Natural killer cell (primary cell): ENCODE data around the gene LANCL1. TPM values are rescaled to one million over a fixed set of nuclear protein-coding genes. Genes with fewer than 3 reads are reported as not detected.

Experiments used
- ATAC-seq, 3 donors: fragments of 150-1000 bp in 2 of 3; fragments of 200-7000 bp in 1 of 3; cut with Tn5 transposase; 1 replicate in 1 of 3; 2 replicates in 2 of 3; pipeline ENCODE4 v1.10.0; 2021; ENCODE audit warnings: mild to moderate bottlenecking in 2 of 3, moderate library complexity in 2 of 3
- DNase-seq, 2 donors: peaks; one replicate each; pipeline versions ENCODE4 v3.0.0 to v3.0.0-alpha.2; 2013 to 2021; ENCODE audit warnings: mixed read lengths in 1 of 2
- H3K27ac ChIP-seq: one replicate; pipeline ENCODE4 v1.5.1; 2013; ENCODE audit warnings: mild to moderate bottlenecking, low read length
- H3K27me3 ChIP-seq: one replicate; pipeline ENCODE4 v1.6.1; 2013; ENCODE audit warnings: low read length; ENCODE audit not compliant: control insufficient read depth, insufficient read depth
- H3K36me3 ChIP-seq: one replicate; pipeline ENCODE4 v1.6.1; 2013; ENCODE audit warnings: low read length; ENCODE audit not compliant: control insufficient read depth, insufficient read depth
- H3K4me1 ChIP-seq: one replicate; pipeline ENCODE4 v1.6.1; 2013; ENCODE audit warnings: low read length; ENCODE audit not compliant: control insufficient read depth, insufficient read depth
- H3K4me3 ChIP-seq: one replicate; pipeline ENCODE4 v1.5.1; 2013; ENCODE audit warnings: low read length
- H3K9me3 ChIP-seq: one replicate; pipeline ENCODE4 v1.6.1; 2013; ENCODE audit warnings: low read length; ENCODE audit not compliant: control insufficient read depth, insufficient read depth
- H3K27ac Mint-ChIP-seq, 2 donors: one replicate each; pipeline ENCODE4 v1.8.0; 2022; ENCODE audit warnings: mild to moderate bottlenecking in 2 of 2, mixed read lengths in 2 of 2, moderate library complexity in 1 of 2
- H3K27me3 Mint-ChIP-seq, 2 donors: one replicate each; pipeline ENCODE4 v1.8.0; 2022; ENCODE audit warnings: low read depth in 2 of 2, mixed read lengths in 2 of 2
- H3K36me3 Mint-ChIP-seq: one replicate; pipeline ENCODE4 v1.8.0; 2022; ENCODE audit warnings: mixed read lengths
- H3K4me1 Mint-ChIP-seq, 2 donors: one replicate each; pipeline ENCODE4 v1.8.0; 2022; ENCODE audit warnings: mixed read lengths in 2 of 2
- H3K4me3 Mint-ChIP-seq: one replicate; pipeline ENCODE4 v1.8.0; 2022; ENCODE audit warnings: mild to moderate bottlenecking, moderate library complexity, mixed read lengths
- H3K9me3 Mint-ChIP-seq, 2 donors: one replicate each; pipeline ENCODE4 v1.8.0; 2022; ENCODE audit warnings: mixed read lengths in 2 of 2
- CTCF ChIP-seq: fragments of 200-600 bp; IDR thresholded peaks from one replicate; pipeline ENCODE4 v1.8.0; 2022; ENCODE audit warnings: antibody characterized with exemption
- WGBS: methylation state at CpG from one replicate; pipeline ENCODE4 v1.1.7; 2013; ENCODE audit warnings: missing lambda C conversion rate; ENCODE audit not compliant: insufficient coverage; 5-methylcytosine and 5-hydroxymethylcytosine counted together
- intact Hi-C: fragments of 100-400 bp; cut with micrococcal nuclease; formaldehyde crosslinking; loops from one replicate; pipeline ENCODE4 v1.14.2; 2022
- total RNA-seq, 4 donors: library from RNA; stranded (reverse); fragments of 120-200 nt in 1 of 4; gene quantifications; one replicate each; pipeline versions ENCODE4 v1.2.3 to v1.2.4, GENCODE V29; 2013 to 2022

LANCL1 gene
- total RNA-seq, 3 donors from 2014 or later (not counting 1 experiment from before 2014, with no cell fraction given) = 21.0 to 27.0 (median 24.4) TPM

- H3K36me3 Mint-ChIP-seq = no peaks in the 10 kb centered on the region
- TF ChIP-seq CTCF = no peak
- ATAC-seq (no peak), DNase-seq (no peak)
- H3K27ac Mint-ChIP-seq = no peak overlapping the region
- H3K27me3 Mint-ChIP-seq = peaks cover 4 to 12% of the 10 kb centered on the region in 2 donors
- no peak overlapping the region for H3K4me3 Mint-ChIP-seq
- 38% methylated on average over 2 of the region's 2 CpGs for WGBS
- peaks cover 4% of the 10 kb centered on the region for H3K9me3 ChIP-seq
- H3K4me3 ChIP-seq = no peak overlapping the region
- H3K27me3 ChIP-seq = no peaks in the 10 kb centered on the region
- peaks cover 11% of the 10 kb centered on the region for H3K4me1 ChIP-seq
- intact Hi-C loops = no loop called here
- no peak overlapping the region for H3K27ac ChIP-seq
- peaks cover 26 to 27% of the 10 kb centered on the region in 2 donors for H3K4me1 Mint-ChIP-seq
- no peaks in the 10 kb centered on the region for H3K36me3 ChIP-seq
- peaks cover 2 to 10% of the 10 kb centered on the region in 2 donors for H3K9me3 Mint-ChIP-seq
Observed at GRCh38 chr2:210481601-210482175, 5.1 kb upstream of the LANCL1 start.

GRCh38 chr2:210480764-210481163 lies 4.2 kb upstream of the LANCL1 start:
- DNase-seq (no peak), ATAC-seq (no peak)
- H3K4me1 ChIP-seq = peaks cover 15% of the 10 kb centered on the region
- Mint-ChIP-seq H3K4me3 (no peak overlapping the region), H3K36me3 (no peaks in the 10 kb centered on the region), H3K27me3 (peaks cover 3 to 8% of the 10 kb centered on the region in 2 donors), H3K9me3 (peaks cover 2 to 10% of the 10 kb centered on the region in 2 donors), H3K27ac (no peak overlapping the region), H3K4me1 (peaks cover 35 to 37% of the 10 kb centered on the region in 2 donors)
- intact Hi-C loops = no loop called here
- no peak overlapping the region for H3K4me3 ChIP-seq
- no peaks in the 10 kb centered on the region for H3K36me3 ChIP-seq
- peaks cover 4% of the 10 kb centered on the region for H3K9me3 ChIP-seq
- H3K27me3 ChIP-seq = no peaks in the 10 kb centered on the region
- 93% methylated on average over 2 of the region's 2 CpGs for WGBS
- H3K27ac ChIP-seq = no peak overlapping the region
- TF ChIP-seq CTCF = no peak

GRCh38 chr2:210480079-210480478 lies 3.5 kb upstream of the LANCL1 start:
- DNase-seq = peak in 1 of 2 donors; percentile 11
- H3K27me3 Mint-ChIP-seq = peaks cover 3 to 8% of the 10 kb centered on the region in 2 donors
- H3K4me3 Mint-ChIP-seq = no peak overlapping the region
- Histone ChIP-seq H3K27ac (no peak overlapping the region), H3K4me3 (no peak overlapping the region), H3K36me3 (no peaks in the 10 kb centered on the region), H3K4me1 (peaks cover 21% of the 10 kb centered on the region), H3K27me3 (no peaks in the 10 kb centered on the region), H3K9me3 (peaks cover 4% of the 10 kb centered on the region)
- peaks cover 40 to 42% of the 10 kb centered on the region in 2 donors for H3K4me1 Mint-ChIP-seq
- 26% methylated on average over 2 of the region's 3 CpGs for whole genome bisulfite sequencing
- no peak overlapping the region for H3K27ac Mint-ChIP-seq
- no peaks in the 10 kb centered on the region for H3K36me3 Mint-ChIP-seq
- TF ChIP-seq CTCF = no peak
- intact Hi-C loops = no loop called here
- ATAC-seq = no peak
- peaks cover 2 to 7% of the 10 kb centered on the region in 2 donors for H3K9me3 Mint-ChIP-seq

GRCh38 chr2:210478661-210479060 lies 2.1 kb upstream of the LANCL1 start:
- Mint-ChIP-seq H3K36me3 (no peaks in the 10 kb centered on the region), H3K27me3 (peaks cover 3 to 6% of the 10 kb centered on the region in 2 donors), H3K4me1 (peaks cover 49 to 51% of the 10 kb centered on the region in 2 donors), H3K4me3 (peak overlapping the region; percentile 98), H3K27ac (peak overlapping the region in 1 of 2 donors; percentile 99), H3K9me3 (no peaks in the 10 kb centered on the region)
- Histone ChIP-seq H3K27me3 (no peaks in the 10 kb centered on the region), H3K27ac (no peak overlapping the region), H3K9me3 (no peaks in the 10 kb centered on the region), H3K36me3 (no peaks in the 10 kb centered on the region), H3K4me1 (peaks cover 21% of the 10 kb centered on the region), H3K4me3 (no peak overlapping the region)
- ATAC-seq (no peak), DNase-seq (no peak)
- WGBS = no CpG with 5 or more reads among the region's 2 CpGs
- intact Hi-C loops = loop anchor here (5.0 kb wide), 1 partner anchor 306 kb away; the partner anchor contains the start of gene KANSL1L
- TF ChIP-seq CTCF = no peak
